HEK293T (cell line): ENCODE data around the gene HDAC5.

Experiments
- CTCF ChIA-PET: fragments of 350-600 bp; formaldehyde crosslinking; extraction: SDS; loops from one replicate; lab custom pipeline; 2021; ENCODE audit warnings: antibody characterized with exemption, inconsistent platforms; lab: Yijun Ruan, JAX
- POLR2A ChIA-PET: fragments of 350-600 bp; formaldehyde crosslinking; extraction: SDS; loops from one replicate; lab custom pipeline; 2020; ENCODE audit warnings: antibody characterized with exemption, inconsistent platforms; lab: Yijun Ruan, JAX
- DNase-seq: peaks from one replicate; pipeline ENCODE4 v3.0.0; 2012; ENCODE audit warnings: mixed read lengths; ENCODE audit errors: extremely low spot score
- ARNT ChIP-seq: fragments of 450-650 bp; IDR thresholded peaks from 2 replicates; pipeline ENCODE4 v1.6.1; 2017; ENCODE audit warnings: mild to moderate bottlenecking
- BHLHE40 ChIP-seq: fragments of 450-650 bp; IDR thresholded peaks from 2 replicates; pipeline ENCODE4 v1.6.1; 2016; ENCODE audit warnings: mild to moderate bottlenecking, moderate library complexity, borderline replicate concordance
- CTBP1 ChIP-seq: fragments of 450-650 bp; IDR thresholded peaks from 2 replicates; pipeline ENCODE4 v1.6.1; 2016; ENCODE audit warnings: borderline replicate concordance
- ELF4 ChIP-seq: fragments of 450-650 bp; IDR thresholded peaks from 2 replicates; pipeline ENCODE4 v1.6.1; 2017; ENCODE audit warnings: antibody characterized with exemption
- FOXA1 ChIP-seq: fragments of 450-650 bp; IDR thresholded peaks from 2 replicates; pipeline ENCODE4 v1.6.1; 2016; ENCODE audit warnings: mild to moderate bottlenecking
- FOXK2 ChIP-seq: fragments of 450-650 bp; IDR thresholded peaks from 2 replicates; pipeline ENCODE4 v1.6.1; 2016; ENCODE audit warnings: mild to moderate bottlenecking
- FOXM1 ChIP-seq: fragments of 450-650 bp; IDR thresholded peaks from 2 replicates; pipeline ENCODE4 v1.6.1; 2017; ENCODE audit warnings: mild to moderate bottlenecking, borderline replicate concordance
- HDGF ChIP-seq: fragments of 450-650 bp; IDR thresholded peaks from 2 replicates; pipeline ENCODE4 v1.6.1; 2017; ENCODE audit warnings: antibody characterized with exemption, borderline replicate concordance
- L3MBTL2 ChIP-seq: fragments of 450-650 bp; conservative IDR thresholded peaks from 2 replicates; pipeline ENCODE4 v1.6.1; 2016; ENCODE audit warnings: mild to moderate bottlenecking
- LEF1 ChIP-seq: fragments of 450-650 bp; IDR thresholded peaks from 2 replicates; pipeline ENCODE4 v1.6.1; 2017; ENCODE audit warnings: mild to moderate bottlenecking, borderline replicate concordance
- NFRKB ChIP-seq: fragments of 450-650 bp; IDR thresholded peaks from 2 replicates; pipeline ENCODE4 v1.6.1; 2016; ENCODE audit warnings: mild to moderate bottlenecking, moderate library complexity
- PKNOX1 ChIP-seq: fragments of 450-650 bp; IDR thresholded peaks from 2 replicates; pipeline ENCODE4 v1.6.1; 2016
- SP1 ChIP-seq: fragments of 450-650 bp; IDR thresholded peaks from 2 replicates; pipeline ENCODE4 v1.6.1; 2017
- SUZ12 ChIP-seq: fragments of 450-650 bp; IDR thresholded peaks from 2 replicates; pipeline ENCODE4 v1.6.1; 2016; ENCODE audit warnings: mild to moderate bottlenecking
- TARDBP ChIP-seq: fragments of 450-650 bp; IDR thresholded peaks from 2 replicates; pipeline ENCODE4 v1.6.1; 2016
- ZNF384 ChIP-seq: fragments of 450-650 bp; IDR thresholded peaks from 2 replicates; pipeline ENCODE4 v1.6.1; 2016

The HDAC5 gene

GRCh38 chr17:44083250-44083849, 40.1 kb downstream of the HDAC5 start:
- POLR2A ChIA-PET: interaction anchor here (1.0 kb wide), 3 partner anchors 9 to 17 kb away, joined by 3 to 5 read pairs (median 4); partner anchors contain the start of gene LSM12
- DNase-seq: no peak
- CTCF ChIA-PET: interaction anchor here (0.6 to 2.2 kb wide), 14 partner anchors 9 to 85 kb away, joined by 3 to 7 read pairs (median 3); no protein-coding TSS in a partner anchor
- TF ChIP-seq LEF1: no peak

- DNase-seq: no peak
- TF ChIP-seq BHLHE40: no peak
- TF ChIP-seq FOXA1: no peak
- TF ChIP-seq PKNOX1: no peak
- TF ChIP-seq L3MBTL2: no peak
- TF ChIP-seq FOXK2: no peak
- TF ChIP-seq TARDBP: no peak
- TF ChIP-seq LEF1: no peak
- no peak for TF ChIP-seq ARNT
- TF ChIP-seq ZNF384: no peak
- no peak for TF ChIP-seq HDGF
- POLR2A ChIA-PET: no interaction called here
- CTCF ChIA-PET: interaction anchor here (1.0 to 1.3 kb wide), 2 partner anchors 9 to 33 kb away, joined by 3 to 4 read pairs; no protein-coding TSS in a partner anchor
These were observed 41.0 kb downstream of the HDAC5 start for GRCh38 chr17:44082256-44082927.

- ChIA-PET CTCF (interaction anchor here (1.3 kb wide), 1 partner anchor 34 kb away, joined by 4 read pairs; no protein-coding TSS in a partner anchor), POLR2A (interaction anchor here (1.4 to 1.7 kb wide), 2 partner anchors 10 to 15 kb away, joined by 4 read pairs; partner anchors contain the start of gene LSM12)
- TF ChIP-seq HDGF (no peak), FOXA1 (no peak), SP1 (no peak), ZNF384 (no peak), FOXM1 (no peak), TARDBP (no peak), NFRKB (no peak), LEF1 (no peak), ARNT (no peak), L3MBTL2 (no peak), ELF4 (no peak), SUZ12 (no peak), PKNOX1 (no peak), CTBP1 (no peak), FOXK2 (no peak), BHLHE40 (no peak)
- no peak for DNase-seq
These were observed 41.8 kb downstream of the HDAC5 start for GRCh38 chr17:44081681-44082080.

- ChIA-PET CTCF (interaction anchor here (0.6 kb wide), 1 partner anchor 10 kb away, joined by 3 read pairs; no protein-coding TSS in a partner anchor), POLR2A (interaction anchor here (1.4 to 1.7 kb wide), 2 partner anchors 9 to 14 kb away, joined by 4 read pairs; partner anchors contain the start of gene LSM12)
- no peak for TF ChIP-seq FOXM1
- no peak for TF ChIP-seq HDGF
- TF ChIP-seq ELF4: no peak
- no peak for DNase-seq
These were observed 43.3 kb downstream of the HDAC5 start for GRCh38 chr17:44079877-44080821.

- TF ChIP-seq PKNOX1 (no peak), FOXM1 (no peak), ZNF384 (no peak), BHLHE40 (no peak), CTBP1 (no peak), TARDBP (no peak), HDGF (no peak), SP1 (no peak), FOXK2 (no peak), ARNT (no peak), LEF1 (no peak), FOXA1 (no peak), NFRKB (no peak), ELF4 (no peak), L3MBTL2 (no peak), SUZ12 (no peak)
- DNase-seq: no peak
- ChIA-PET POLR2A (no interaction called here), CTCF (no interaction called here)
These were observed 45.0 kb downstream of the HDAC5 start for GRCh38 chr17:44078412-44078811.

DNA sequence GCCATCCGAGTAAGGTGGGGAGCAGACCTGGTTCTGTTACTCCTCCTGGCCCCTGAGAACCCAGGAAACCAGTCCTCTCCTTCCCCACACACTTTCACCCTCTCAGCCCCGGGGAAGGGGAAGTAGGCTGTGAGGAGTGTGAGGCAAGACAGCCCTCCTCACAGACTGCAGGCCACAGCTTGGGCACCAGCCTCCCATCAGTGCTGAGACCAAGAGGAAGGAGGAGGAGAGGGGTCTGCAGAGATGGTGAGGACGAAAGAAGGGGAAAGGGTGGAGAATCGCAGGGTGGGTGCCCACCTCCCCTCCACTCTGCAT, 45.9 kb downstream of the HDAC5 start:
- POLR2A ChIA-PET: no interaction called here
- CTCF ChIA-PET: interaction anchor here (0.6 kb wide), 1 partner anchor 26 kb away, joined by 3 read pairs; no protein-coding TSS in a partner anchor
- TF ChIP-seq TARDBP (no peak), FOXA1 (no peak), HDGF (no peak), LEF1 (no peak), ZNF384 (no peak), ARNT (no peak)
- DNase-seq: no peak
